PC-3 (cell line): ENCODE data around the gene STARD6. TPM values are rescaled to one million over a fixed set of nuclear protein-coding genes. Genes with fewer than 3 reads are reported as not detected.

ENCODE experiments used
- ATAC-seq: fragments of 200-7000 bp; cut with Tn5 transposase; 2 replicates; pipeline ENCODE4 v1.9.1; 2020; ENCODE audit warnings: mild to moderate bottlenecking, moderate library complexity
- BruUV-seq: library from RNA; stranded (reverse); fragments of 400-500 nt; replicated peaks from 2 replicates; lab custom pipeline; 2021; lab: Mats Ljungman, UMichigan
- CTCF ChIA-PET: fragments of 300-600 bp; sonication (Branson Sonifier 250); formaldehyde crosslinking; loops from one replicate; lab custom pipeline; 2022; ENCODE audit warnings: antibody characterized with exemption; lab: Charles Lee
- POLR2A ChIA-PET: fragments of 300-600 bp; sonication (Branson Sonifier 250); formaldehyde crosslinking; loops from one replicate; lab custom pipeline; 2022; ENCODE audit warnings: antibody characterized with exemption; ENCODE audit not compliant: unreplicated experiment; lab: Charles Lee
- DNase-seq: peaks from one replicate; pipeline ENCODE4 v3.0.0-alpha.2; 2015
- H2AFZ ChIP-seq: fragments of 300-600 bp; sonication (generic); 2 replicates; pipeline ENCODE4 v1.6.0; 2016; ENCODE audit warnings: antibody characterized with exemption, low read length
- H3F3A ChIP-seq: fragments of 300-600 bp; sonication (generic); one replicate; pipeline ENCODE4 v1.6.0; 2017; ENCODE audit warnings: antibody characterized with exemption, low read length, control low read depth, mild to moderate bottlenecking; ENCODE audit not compliant: unreplicated experiment
- H3K27ac ChIP-seq: fragments of 300-600 bp; sonication (generic); 2 replicates; pipeline ENCODE4 v1.5.1; 2016; ENCODE audit warnings: mild to moderate bottlenecking, low read length
- H3K27me3 ChIP-seq: fragments of 300-600 bp; sonication (generic); 2 replicates; pipeline ENCODE4 v1.6.1; 2016; ENCODE audit warnings: low read length, mixed read lengths
- H3K36me3 ChIP-seq: fragments of 300-600 bp; sonication (generic); 2 replicates; pipeline ENCODE4 v1.6.1; 2016; ENCODE audit warnings: low read depth, mixed run types, low read length, mixed read lengths
- H3K4me1 ChIP-seq: fragments of 300-600 bp; sonication (generic); 2 replicates; pipeline ENCODE4 v1.5.1; 2016; ENCODE audit warnings: low read length; ENCODE audit not compliant: insufficient read depth
- H3K4me2 ChIP-seq: fragments of 300-600 bp; sonication (generic); 2 replicates; pipeline ENCODE4 v1.6.0; 2016; ENCODE audit warnings: low read length
- H3K4me3 ChIP-seq: fragments of 300-600 bp; sonication (generic); 2 replicates; pipeline ENCODE4 v1.5.1; 2016; ENCODE audit warnings: mild to moderate bottlenecking, low read length, mixed read lengths
- H3K79me2 ChIP-seq: fragments of 300-600 bp; sonication (generic); 2 replicates; pipeline ENCODE4 v1.6.1; 2017; ENCODE audit warnings: low read length, mixed read lengths
- H3K9ac ChIP-seq: fragments of 300-600 bp; sonication (generic); 2 replicates; pipeline ENCODE4 v1.6.0; 2016; ENCODE audit warnings: mild to moderate bottlenecking, low read length
- H3K9me2 ChIP-seq: fragments of 300-600 bp; sonication (generic); replicated peaks from 2 replicates; pipeline ENCODE4 v1.6.1; 2016; ENCODE audit warnings: mixed run types, low read length, mixed read lengths
- H3K9me3 ChIP-seq: fragments of 300-600 bp; sonication (generic); 2 replicates; pipeline ENCODE4 v1.6.1; 2016; ENCODE audit warnings: low read length, mixed read lengths
- H4K20me1 ChIP-seq: fragments of 300-600 bp; sonication (generic); 2 replicates; pipeline ENCODE4 v1.6.1; 2016; ENCODE audit warnings: low read length, mixed read lengths
- EZH2 ChIP-seq: fragments of 300-600 bp; sonication (generic); IDR thresholded peaks from one replicate; pipeline ENCODE4 v1.6.1; 2017; ENCODE audit warnings: antibody characterized with exemption, mild to moderate bottlenecking, low read length; ENCODE audit not compliant: unreplicated experiment
- EZH2phosphoT487 ChIP-seq: fragments of 300-600 bp; sonication (generic); IDR thresholded peaks from 2 replicates; pipeline ENCODE4 v1.6.1; 2018; ENCODE audit warnings: mild to moderate bottlenecking, antibody characterized with exemption, low read length, borderline replicate concordance
- intact Hi-C: fragments of 100-400 bp; cut with micrococcal nuclease; formaldehyde crosslinking; loops from 2 replicates; pipeline ENCODE4 v1.9.0; 2023
- total RNA-seq: library from RNA; depleted of rRNA; stranded (reverse); fragments of >200 nt; gene quantifications from 2 replicates; pipeline ENCODE4 v1.2.3, GENCODE V29; 2014
- TF ChIP-seq, protein P1 (sequence below): fragments of 300-600 bp; sonication (generic); conservative IDR thresholded peaks from 2 replicates; pipeline ENCODE4 v1.5.1; 2017; ENCODE audit warnings: antibody characterized with exemption, low read depth, mild to moderate bottlenecking, low read length

The STARD6 gene
- total RNA-seq, 1 experiment from 2014 or later = not detected

DNA sequence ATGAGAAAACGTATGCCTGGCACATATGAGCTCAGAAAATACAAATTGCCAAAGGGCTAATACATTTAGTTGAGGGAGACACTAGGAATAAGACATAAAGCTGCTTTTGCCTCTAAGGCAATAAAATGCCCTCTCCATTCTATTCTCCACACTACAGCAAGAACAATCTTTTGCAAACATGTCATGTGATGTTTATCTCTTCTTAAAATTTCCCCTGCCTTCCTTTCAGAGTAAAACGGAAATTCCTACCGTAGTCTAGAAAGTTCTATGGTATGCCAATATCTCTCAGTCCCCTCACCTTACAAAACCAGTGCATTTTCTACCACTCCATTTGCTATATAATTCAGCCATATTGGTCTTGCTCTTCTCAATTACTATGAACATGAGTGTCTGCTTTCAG, 33.2 kb upstream of the STARD6 start:
- Histone ChIP-seq H3F3A (no peaks in the 10 kb centered on the region), H3K36me3 (no peaks in the 10 kb centered on the region), H3K9me2 (no peaks in the 10 kb centered on the region), H3K27me3 (no peaks in the 10 kb centered on the region), H3K79me2 (no peaks in the 10 kb centered on the region), H3K9ac (no peak overlapping the region), H3K27ac (no peak overlapping the region), H3K9me3 (no peaks in the 10 kb centered on the region), H4K20me1 (no peaks in the 10 kb centered on the region), H2AFZ (peak overlapping the region; percentile 41; the same call in 1 of the 2 replicates), H3K4me1 (peaks cover 30% of the 10 kb centered on the region), H3K4me2 (no peak overlapping the region), H3K4me3 (no peak overlapping the region)
- TF ChIP-seq EZH2 (no peak), EZH2phosphoT487 (no peak)
- TF ChIP-seq, protein P1, sequence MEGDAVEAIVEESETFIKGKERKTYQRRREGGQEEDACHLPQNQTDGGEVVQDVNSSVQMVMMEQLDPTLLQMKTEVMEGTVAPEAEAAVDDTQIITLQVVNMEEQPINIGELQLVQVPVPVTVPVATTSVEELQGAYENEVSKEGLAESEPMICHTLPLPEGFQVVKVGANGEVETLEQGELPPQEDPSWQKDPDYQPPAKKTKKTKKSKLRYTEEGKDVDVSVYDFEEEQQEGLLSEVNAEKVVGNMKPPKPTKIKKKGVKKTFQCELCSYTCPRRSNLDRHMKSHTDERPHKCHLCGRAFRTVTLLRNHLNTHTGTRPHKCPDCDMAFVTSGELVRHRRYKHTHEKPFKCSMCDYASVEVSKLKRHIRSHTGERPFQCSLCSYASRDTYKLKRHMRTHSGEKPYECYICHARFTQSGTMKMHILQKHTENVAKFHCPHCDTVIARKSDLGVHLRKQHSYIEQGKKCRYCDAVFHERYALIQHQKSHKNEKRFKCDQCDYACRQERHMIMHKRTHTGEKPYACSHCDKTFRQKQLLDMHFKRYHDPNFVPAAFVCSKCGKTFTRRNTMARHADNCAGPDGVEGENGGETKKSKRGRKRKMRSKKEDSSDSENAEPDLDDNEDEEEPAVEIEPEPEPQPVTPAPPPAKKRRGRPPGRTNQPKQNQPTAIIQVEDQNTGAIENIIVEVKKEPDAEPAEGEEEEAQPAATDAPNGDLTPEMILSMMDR = no peak
- ChIA-PET POLR2A (no interaction called here), CTCF (no interaction called here)
- ATAC-seq (no peak), DNase-seq (no peak)
- no TSS peak for BruUV-seq
- intact Hi-C loops = loop anchor here (5.0 kb wide), 1 partner anchor 34 kb away; the partner anchor contains the start of genes C18orf54 and STARD6

GRCh38 chr18:54389143-54389505, 31.5 kb upstream of the STARD6 start:
- ChIA-PET POLR2A (interaction anchor here (0.6 kb wide), 1 partner anchor 32 kb away, joined by 4 read pairs; the partner anchor contains the start of genes C18orf54 and STARD6), CTCF (interaction anchor here (0.7 kb wide), 1 partner anchor 240 kb away, joined by 4 read pairs; no protein-coding TSS in a partner anchor)
- H3F3A ChIP-seq = no peaks in the 10 kb centered on the region
- H3K4me2 ChIP-seq = peak overlapping the region; percentile 75
- intact Hi-C loops = no loop called here
- no peaks in the 10 kb centered on the region for H4K20me1 ChIP-seq
- peaks cover 30% of the 10 kb centered on the region for H3K4me1 ChIP-seq
- H3K9ac ChIP-seq = no peak overlapping the region
- peak; percentile 8 for ATAC-seq
- DNase-seq = peak; percentile 51
- no peaks in the 10 kb centered on the region for H3K36me3 ChIP-seq
- H2AFZ ChIP-seq = no peak overlapping the region; the same call in 1 of the 2 replicates
- TF ChIP-seq, protein P1 = no peak
- no peak for TF ChIP-seq EZH2phosphoT487
- no peak for TF ChIP-seq EZH2
- H3K9me3 ChIP-seq = no peaks in the 10 kb centered on the region
- H3K79me2 ChIP-seq = no peaks in the 10 kb centered on the region
- peak overlapping the region; percentile 30; the same call in 1 of the 2 replicates for H3K4me3 ChIP-seq
- no TSS peak for BruUV-seq
- H3K27me3 ChIP-seq = no peaks in the 10 kb centered on the region
- no peaks in the 10 kb centered on the region for H3K9me2 ChIP-seq
- H3K27ac ChIP-seq = peak overlapping the region; percentile 89
